RWPE2 (cell line): ENCODE data around the gene MDFIC.
A peak's percentile ranks its signal among the peaks of the same experiment; 100 is the strongest.

Source experiments
- ATAC-seq: fragments of 200-7000 bp; cut with Tn5 transposase; 3 replicates; pipeline ENCODE4 v1.9.1; 2021; ENCODE audit warnings: low read depth
- DNase-seq: peaks from one replicate; pipeline ENCODE4 v3.0.0-alpha.2; 2020; ENCODE audit warnings: low spot score
- H3K27ac ChIP-seq: fragments of 450-650 bp; 2 replicates; pipeline ENCODE4 v1.5.1; 2017; ENCODE audit warnings: mild to moderate bottlenecking; ENCODE audit not compliant: poor library complexity, severe bottlenecking
- H3K27me3 ChIP-seq: fragments of 250-450 bp; sonication (Bioruptor Pico); 2 replicates; pipeline ENCODE4 v1.5.1; 2021; ENCODE audit warnings: mild to moderate bottlenecking, moderate library complexity; ENCODE audit not compliant: insufficient read depth, poor library complexity, severe bottlenecking
- H3K36me3 ChIP-seq: fragments of 250-450 bp; sonication (Bioruptor Pico); 2 replicates; pipeline ENCODE4 v1.5.1; 2020; ENCODE audit warnings: low read depth, mild to moderate bottlenecking, moderate library complexity
- H3K4me1 ChIP-seq: fragments of 250-450 bp; sonication (Bioruptor Pico); 2 replicates; pipeline ENCODE4 v1.5.1; 2021; ENCODE audit warnings: mild to moderate bottlenecking, moderate library complexity; ENCODE audit not compliant: insufficient read depth, poor library complexity, severe bottlenecking
- H3K4me3 ChIP-seq: fragments of 250-450 bp; sonication (Bioruptor Pico); 2 replicates; pipeline ENCODE4 v1.5.1; 2021; ENCODE audit warnings: mild to moderate bottlenecking, moderate library complexity; ENCODE audit not compliant: severe bottlenecking
- H3K9me3 ChIP-seq: fragments of 250-450 bp; sonication (Bioruptor Pico); 2 replicates; pipeline ENCODE4 v1.5.1; 2021; ENCODE audit warnings: mild to moderate bottlenecking, moderate library complexity; ENCODE audit not compliant: severe bottlenecking
- TF ChIP-seq, protein P1 (sequence below): fragments of 450-650 bp; IDR thresholded peaks from one replicate; pipeline ENCODE4 v1.5.1; 2017; ENCODE audit warnings: mild to moderate bottlenecking, moderate library complexity; ENCODE audit not compliant: poor library complexity, severe bottlenecking

MDFIC gene

DNA sequence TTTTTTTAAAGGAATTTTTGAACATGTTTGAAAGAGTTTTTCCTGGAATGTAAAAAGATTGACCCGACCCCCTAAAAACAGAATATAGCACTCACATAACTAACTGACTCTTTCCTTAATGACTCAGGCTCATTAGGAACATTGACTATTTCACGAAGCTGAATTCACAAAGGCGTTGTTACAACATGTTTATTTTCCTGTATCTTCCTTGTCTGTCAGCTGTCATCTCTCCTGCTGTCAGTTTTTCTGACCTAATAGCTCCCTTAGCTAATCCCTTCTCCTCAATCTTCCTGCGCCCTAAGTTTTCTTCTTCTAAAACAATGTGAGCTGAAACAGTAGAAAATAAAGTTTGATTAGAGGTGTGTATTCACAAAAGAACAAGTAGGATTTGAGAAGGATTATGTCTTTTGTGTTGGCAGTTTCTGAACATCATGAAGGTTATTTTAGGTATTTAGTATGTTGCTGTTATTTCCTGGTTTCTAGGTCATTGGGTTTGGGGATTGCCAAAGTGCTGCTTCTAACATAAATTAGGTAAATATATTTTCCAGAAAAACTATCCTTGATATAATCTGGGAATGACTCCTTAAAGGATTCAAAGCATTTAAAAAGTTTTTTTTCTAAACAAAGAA lies 4.6 kb upstream of the MDFIC start:
- no peak for DNase-seq
- TF ChIP-seq, protein P1, sequence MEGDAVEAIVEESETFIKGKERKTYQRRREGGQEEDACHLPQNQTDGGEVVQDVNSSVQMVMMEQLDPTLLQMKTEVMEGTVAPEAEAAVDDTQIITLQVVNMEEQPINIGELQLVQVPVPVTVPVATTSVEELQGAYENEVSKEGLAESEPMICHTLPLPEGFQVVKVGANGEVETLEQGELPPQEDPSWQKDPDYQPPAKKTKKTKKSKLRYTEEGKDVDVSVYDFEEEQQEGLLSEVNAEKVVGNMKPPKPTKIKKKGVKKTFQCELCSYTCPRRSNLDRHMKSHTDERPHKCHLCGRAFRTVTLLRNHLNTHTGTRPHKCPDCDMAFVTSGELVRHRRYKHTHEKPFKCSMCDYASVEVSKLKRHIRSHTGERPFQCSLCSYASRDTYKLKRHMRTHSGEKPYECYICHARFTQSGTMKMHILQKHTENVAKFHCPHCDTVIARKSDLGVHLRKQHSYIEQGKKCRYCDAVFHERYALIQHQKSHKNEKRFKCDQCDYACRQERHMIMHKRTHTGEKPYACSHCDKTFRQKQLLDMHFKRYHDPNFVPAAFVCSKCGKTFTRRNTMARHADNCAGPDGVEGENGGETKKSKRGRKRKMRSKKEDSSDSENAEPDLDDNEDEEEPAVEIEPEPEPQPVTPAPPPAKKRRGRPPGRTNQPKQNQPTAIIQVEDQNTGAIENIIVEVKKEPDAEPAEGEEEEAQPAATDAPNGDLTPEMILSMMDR: no peak
- peak; percentile 36; the same call in 1 of the 3 replicates for ATAC-seq
- Histone ChIP-seq H3K36me3 (no peaks in the 10 kb centered on the region), H3K27me3 (no peaks in the 10 kb centered on the region), H3K4me3 (no peak overlapping the region), H3K27ac (no peak overlapping the region), H3K9me3 (no peaks in the 10 kb centered on the region), H3K4me1 (peaks cover 10% of the 10 kb centered on the region)

GRCh38 chr7:114919587-114919986 lies 2.3 kb upstream of the MDFIC start:
- DNase-seq: no peak
- no peak for ATAC-seq
- TF ChIP-seq, protein P1: no peak
- H3K27ac ChIP-seq: no peak overlapping the region
- H3K9me3 ChIP-seq: no peaks in the 10 kb centered on the region
- no peaks in the 10 kb centered on the region for H3K36me3 ChIP-seq
- no peaks in the 10 kb centered on the region for H3K27me3 ChIP-seq
- H3K4me1 ChIP-seq: peaks cover 16% of the 10 kb centered on the region
- no peak overlapping the region for H3K4me3 ChIP-seq

- Histone ChIP-seq H3K9me3 (no peaks in the 10 kb centered on the region), H3K4me3 (no peak overlapping the region), H3K27ac (no peak overlapping the region), H3K4me1 (peaks cover 16% of the 10 kb centered on the region), H3K27me3 (no peaks in the 10 kb centered on the region), H3K36me3 (no peaks in the 10 kb centered on the region)
- DNase-seq: no peak
- TF ChIP-seq, protein P1: no peak
- ATAC-seq: no peak
Measured at GRCh38 chr7:114921631-114922025, 266 bp upstream of the MDFIC start.

DNA sequence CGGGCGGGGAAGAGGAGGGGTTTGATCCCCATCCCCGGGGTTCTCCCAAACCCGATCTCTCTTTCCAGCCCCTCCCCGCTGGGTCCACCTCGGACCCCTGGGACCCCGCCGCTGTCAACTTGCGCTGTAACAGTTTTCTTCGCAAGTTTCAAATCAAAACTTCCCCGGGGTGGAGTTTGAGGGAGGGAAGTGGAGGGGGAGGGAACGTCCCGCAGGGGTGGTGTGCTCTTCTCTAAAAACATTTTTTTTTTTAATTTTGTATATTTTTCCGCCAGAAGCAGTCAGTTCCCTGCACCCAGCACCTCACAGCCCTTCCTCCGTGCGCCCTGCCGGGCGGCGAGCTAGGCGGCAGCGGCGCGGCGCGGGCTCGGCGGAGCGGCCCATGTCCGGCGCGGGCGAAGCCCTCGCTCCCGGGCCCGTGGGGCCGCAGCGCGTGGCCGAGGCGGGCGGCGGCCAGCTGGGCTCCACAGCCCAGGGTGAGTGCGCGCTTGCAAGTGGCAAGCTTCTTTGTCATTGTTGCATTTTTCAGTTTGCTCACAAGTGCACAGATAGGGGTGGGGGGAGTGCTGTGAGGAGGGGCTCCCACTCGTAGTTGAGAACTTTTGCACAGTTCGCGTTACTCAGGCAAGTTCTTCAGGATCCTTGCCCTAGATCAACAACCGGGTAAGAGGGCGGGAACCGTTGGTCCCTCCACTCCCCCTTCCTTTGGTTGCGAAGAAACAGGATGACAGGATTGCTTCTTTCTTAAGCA lies 933 bp downstream of the MDFIC start:
- H3K36me3 ChIP-seq: no peaks in the 10 kb centered on the region
- H3K27ac ChIP-seq: peak overlapping the region; percentile 29
- H3K4me3 ChIP-seq: peak overlapping the region; percentile 70
- no peaks in the 10 kb centered on the region for H3K27me3 ChIP-seq
- TF ChIP-seq, protein P1: no peak
- DNase-seq (no peak), ATAC-seq (peak; percentile 70)
- no peaks in the 10 kb centered on the region for H3K9me3 ChIP-seq
- H3K4me1 ChIP-seq: peaks cover 7% of the 10 kb centered on the region

DNA sequence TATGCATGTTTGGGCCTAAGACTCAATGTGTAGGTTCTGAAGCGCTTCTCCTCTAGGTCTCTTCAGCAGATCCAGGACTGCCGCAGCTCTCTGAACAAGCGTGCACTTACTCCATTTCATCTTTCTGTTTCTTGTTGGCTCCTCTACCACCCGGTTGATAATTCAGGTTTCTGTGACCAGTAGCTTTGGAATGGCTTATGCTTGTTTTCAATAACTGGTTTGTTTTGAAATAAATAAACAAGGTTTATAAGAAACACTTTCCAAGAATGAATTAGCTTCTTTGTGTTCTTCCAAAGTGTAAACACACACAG lies 1.5 kb downstream of the MDFIC start:
- TF ChIP-seq, protein P1: no peak
- no peaks in the 10 kb centered on the region for H3K27me3 ChIP-seq
- peaks cover 6% of the 10 kb centered on the region for H3K4me1 ChIP-seq
- peak overlapping the region; percentile 29 for H3K27ac ChIP-seq
- ATAC-seq (no peak; the same call in 2 of the 3 replicates), DNase-seq (no peak)
- H3K36me3 ChIP-seq: no peaks in the 10 kb centered on the region
- no peaks in the 10 kb centered on the region for H3K9me3 ChIP-seq
- peak overlapping the region; percentile 70 for H3K4me3 ChIP-seq
